ENCODE results near the gene INTS14. TPM values are rescaled to one million over a fixed set of nuclear protein-coding genes. Genes with fewer than 3 reads are reported as not detected.

Gene INTS14
- 9.3 and 38.2 TPM in 2 replicates for total RNA-seq (2014; rRNA removed; shearing (Covaris generic); ENCODE audit: low replicate concordance)

DNA sequence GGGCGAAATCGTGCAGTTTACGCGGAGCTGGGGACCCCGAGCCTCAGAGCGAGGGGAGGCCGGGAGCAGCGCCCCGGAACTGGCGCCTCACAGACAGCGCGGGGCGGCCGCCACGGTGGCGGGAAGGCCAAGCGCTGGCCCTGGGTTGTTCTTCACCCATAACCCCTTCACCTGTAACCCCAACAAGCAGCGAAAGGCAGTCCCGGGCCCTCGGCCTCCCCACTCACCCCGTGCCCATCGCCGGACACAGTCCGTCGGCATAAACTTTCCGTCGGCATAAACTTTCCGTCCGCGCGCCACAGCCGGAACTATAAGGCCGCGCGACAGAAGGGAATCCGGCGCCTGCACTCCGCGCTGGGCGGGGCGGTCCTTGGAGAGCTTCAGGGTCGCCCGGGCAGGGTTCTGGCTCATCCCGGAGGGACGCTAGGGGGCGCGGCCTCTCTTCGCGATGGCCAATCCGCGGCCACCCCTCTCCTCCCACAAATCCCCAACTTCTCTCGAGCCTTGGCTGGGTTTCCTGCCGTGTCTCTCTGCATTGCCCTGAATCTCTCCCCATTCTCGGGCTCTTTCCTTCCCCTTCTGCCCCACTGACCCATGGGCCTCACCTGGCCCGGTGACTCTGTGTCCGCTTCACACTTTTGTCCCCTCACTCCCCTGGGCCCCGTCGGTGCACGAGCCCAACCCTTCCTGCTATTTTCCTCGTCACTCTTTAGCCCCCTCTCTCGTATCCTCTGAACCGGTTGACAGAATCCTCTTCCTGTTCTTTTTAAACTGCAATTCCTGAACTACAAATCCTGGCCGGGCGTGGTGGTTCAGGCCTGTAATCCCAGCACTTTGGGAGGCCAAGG is at the start of gene INTS14:
Gene INTS14, minus strand, starts transcription at position 261 of the 848 bp plus-strand sequence. CDS start 3,751 bp downstream, outside the sequence.
- peak; percentile 96 for DNase-seq (ENCODE audit: low read depth)
- in situ Hi-C loops (cut with HindIII; ENCODE audit: low pct_unique_long_range_greater_than_20kb, low sequenced_read_pairs) = no loop called here

DNA sequence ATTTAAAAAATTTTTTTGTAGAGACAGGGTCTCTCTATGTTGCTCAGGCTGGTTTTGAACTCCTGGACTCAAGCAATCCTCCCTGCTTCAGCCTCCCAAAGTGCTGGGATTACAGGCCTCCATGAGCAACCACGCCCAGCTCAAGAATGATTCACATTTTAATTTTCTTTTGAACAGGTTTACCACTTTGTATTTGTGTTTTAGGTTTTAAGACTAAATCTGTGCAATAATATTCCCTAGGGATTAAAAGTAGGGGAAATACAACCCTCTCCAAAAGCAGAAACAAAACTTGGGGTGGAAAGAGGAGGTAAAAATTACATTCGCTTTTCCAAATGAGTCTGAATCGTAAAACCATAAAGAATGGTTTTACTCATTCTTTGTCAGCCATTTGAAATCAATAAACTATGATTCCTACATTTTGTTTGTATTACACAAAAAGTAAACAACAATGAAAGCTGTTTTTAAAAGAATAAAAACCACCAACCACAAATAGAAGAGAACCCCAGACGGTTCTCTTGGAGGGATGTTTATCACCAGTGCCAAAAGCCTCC is 48.6 kb upstream of the INTS14 start:
- in situ Hi-C loops (cut with HindIII; ENCODE audit: low pct_unique_long_range_greater_than_20kb, low sequenced_read_pairs) = no loop called here
- DNase-seq (ENCODE audit: low read depth) = no peak

- in situ Hi-C loops (cut with HindIII; ENCODE audit: low pct_unique_long_range_greater_than_20kb, low sequenced_read_pairs) = no loop called here
- DNase-seq (ENCODE audit: low read depth) = no peak
Observed at GRCh38 chr15:65655457-65655856, 44.5 kb upstream of the INTS14 start.

GRCh38 chr15:65655026-65655425 is 44.1 kb upstream of the INTS14 start:
- in situ Hi-C loops (cut with HindIII; ENCODE audit: low pct_unique_long_range_greater_than_20kb, low sequenced_read_pairs) = no loop called here
- peak; percentile 22 for DNase-seq (ENCODE audit: low read depth)

DNA sequence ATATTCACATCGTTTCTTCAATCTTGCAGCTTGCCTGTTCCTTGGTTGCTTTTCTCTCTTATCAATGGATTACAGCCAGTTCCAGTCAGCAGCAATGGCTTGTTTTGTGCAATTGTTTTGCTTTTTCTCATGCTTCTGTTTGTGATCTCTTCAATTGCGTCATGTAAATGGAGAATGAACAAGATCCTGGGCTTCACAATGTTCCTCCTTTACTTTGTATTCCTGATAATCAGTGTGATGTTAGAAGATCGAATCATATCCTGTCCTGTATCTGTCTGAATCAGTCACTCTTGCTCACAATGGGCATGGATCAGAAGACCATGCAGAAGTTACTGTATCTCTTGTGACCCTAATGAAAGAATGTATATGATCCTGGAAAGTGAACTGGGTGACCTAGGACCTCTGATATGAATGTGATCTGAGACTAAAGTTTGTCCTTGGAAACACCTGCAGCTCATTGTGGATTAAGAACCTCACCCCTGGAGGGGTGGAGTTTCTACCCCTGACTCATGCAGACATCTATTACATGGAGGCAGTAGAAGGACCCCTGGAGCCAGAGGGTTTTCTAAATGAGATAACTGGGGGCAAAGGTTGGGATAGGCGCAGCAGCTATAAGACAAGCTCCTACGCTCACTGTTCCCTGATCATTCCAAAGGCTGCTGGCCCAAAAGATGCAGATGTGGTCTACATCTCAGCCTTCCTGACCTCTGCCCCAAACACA is 43.0 kb upstream of the INTS14 start:
- in situ Hi-C loops (cut with HindIII; ENCODE audit: low pct_unique_long_range_greater_than_20kb, low sequenced_read_pairs) = no loop called here

GRCh38 chr15:65653341-65653740 is 42.4 kb upstream of the INTS14 start:
- no peak for DNase-seq (ENCODE audit: low read depth)
- in situ Hi-C loops (cut with HindIII; ENCODE audit: low pct_unique_long_range_greater_than_20kb, low sequenced_read_pairs) = no loop called here

More for the DNA sequence above, 43.0 kb upstream of the INTS14 start:
- DNase-seq (ENCODE audit: low read depth) = no peak

DNA sequence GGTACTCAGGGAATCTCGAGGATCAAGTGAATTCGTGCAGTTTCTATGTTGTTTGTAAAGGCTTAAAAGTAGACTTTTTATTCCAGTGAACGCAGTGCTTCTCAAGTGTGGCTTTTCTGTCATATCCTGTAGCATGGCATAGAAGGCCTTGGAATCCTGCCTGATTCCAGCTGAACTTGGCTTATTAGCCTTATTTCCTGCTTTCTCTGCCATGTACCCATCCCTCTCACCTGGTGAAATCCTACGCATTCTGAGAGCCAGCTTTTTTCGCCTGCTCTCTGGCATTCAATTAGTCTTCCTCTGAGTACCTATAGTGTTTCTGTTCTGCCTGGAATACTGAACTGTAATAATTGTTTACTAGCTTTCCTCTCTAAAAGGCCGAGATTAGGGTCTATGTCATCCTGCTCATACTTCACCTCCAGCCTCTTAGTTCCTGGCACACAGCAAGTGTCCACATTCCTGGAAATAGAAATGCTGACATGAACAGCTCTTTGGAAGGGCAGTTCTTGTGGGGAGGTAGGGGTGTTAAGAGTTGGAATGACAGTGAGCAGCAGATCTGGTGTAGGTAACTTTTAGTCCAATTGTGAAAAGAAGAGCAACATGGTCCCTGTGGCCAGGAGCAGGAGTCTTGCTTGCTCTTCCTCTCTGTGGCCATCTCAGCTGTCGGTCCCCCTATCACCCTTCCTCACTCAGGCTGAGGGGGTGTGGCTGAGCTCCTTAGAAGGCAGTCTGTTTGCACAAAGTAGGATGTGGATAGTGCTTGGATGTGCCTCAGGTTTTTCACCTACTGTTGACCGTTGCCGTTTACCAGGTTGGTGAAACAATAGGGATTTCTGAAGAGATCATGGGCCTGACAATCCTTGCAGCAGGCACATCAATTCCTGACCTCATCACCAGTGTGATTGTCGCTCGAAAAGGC is 41.2 kb upstream of the INTS14 start:
- in situ Hi-C loops (cut with HindIII; ENCODE audit: low pct_unique_long_range_greater_than_20kb, low sequenced_read_pairs) = no loop called here

GRCh38 chr15:65651042-65651322 is 40.1 kb upstream of the INTS14 start:
- DNase-seq (ENCODE audit: low read depth) = no peak
- in situ Hi-C loops (cut with HindIII; ENCODE audit: low pct_unique_long_range_greater_than_20kb, low sequenced_read_pairs) = no loop called here

More for the DNA sequence above, 41.2 kb upstream of the INTS14 start:
- DNase-seq (ENCODE audit: low read depth) = no peak

DNA sequence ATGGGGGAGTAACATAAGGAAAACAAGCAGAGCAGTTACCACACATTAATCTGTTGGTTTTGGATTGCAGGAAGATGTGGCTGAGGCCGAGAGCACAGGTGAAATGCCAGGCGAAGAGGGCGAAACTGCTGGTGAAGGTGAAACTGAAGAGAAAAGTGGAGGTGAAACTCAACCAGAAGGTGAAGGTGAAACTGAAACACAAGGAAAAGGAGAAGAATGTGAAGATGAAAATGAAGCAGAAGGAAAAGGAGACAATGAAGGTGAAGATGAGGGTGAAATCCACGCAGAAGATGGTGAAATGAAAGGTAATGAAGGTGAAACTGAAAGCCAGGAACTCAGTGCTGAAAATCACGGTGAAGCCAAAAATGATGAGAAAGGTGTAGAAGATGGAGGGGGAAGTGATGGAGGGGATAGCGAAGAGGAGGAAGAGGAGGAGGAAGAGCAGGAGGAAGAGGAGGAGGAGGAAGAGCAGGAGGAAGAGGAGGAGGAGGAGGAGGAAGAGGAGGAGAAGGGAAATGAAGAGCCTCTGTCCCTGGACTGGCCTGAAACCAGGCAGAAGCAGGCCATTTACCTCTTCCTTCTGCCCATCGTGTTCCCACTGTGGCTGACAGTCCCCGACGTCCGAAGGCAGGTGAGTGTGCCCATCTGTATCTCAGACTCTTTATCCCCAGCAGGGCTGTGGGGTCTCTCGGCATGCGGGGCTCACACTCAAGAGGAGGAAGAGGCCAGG is 39.5 kb upstream of the INTS14 start:
- in situ Hi-C loops (cut with HindIII; ENCODE audit: low pct_unique_long_range_greater_than_20kb, low sequenced_read_pairs) = no loop called here
- no peak for DNase-seq (ENCODE audit: low read depth)

DNA sequence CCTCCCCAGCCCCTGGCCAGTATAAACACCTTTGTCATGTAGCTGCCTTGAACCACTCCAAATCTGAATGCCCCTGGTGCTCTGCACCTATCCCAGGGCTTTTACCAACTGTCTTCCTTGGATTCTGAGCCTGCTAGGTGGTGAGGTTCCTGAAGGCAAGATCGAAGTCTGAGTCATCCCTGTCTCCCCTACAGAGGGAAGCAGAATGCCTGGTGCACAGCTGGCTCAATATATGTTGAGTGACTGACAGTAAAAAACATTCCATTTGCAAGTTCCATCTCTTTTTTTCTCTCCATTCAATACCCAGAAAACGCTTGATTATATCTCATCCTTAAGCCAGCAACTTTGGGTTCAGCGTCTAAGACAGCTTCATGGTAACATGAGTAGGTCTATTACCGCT is 35.6 kb upstream of the INTS14 start:
- in situ Hi-C loops (cut with HindIII; ENCODE audit: low pct_unique_long_range_greater_than_20kb, low sequenced_read_pairs) = loop anchor here (25.0 kb wide), 1 partner anchor 191 kb away; no protein-coding TSS in a partner anchor
- DNase-seq (ENCODE audit: low read depth) = no peak

DNA sequence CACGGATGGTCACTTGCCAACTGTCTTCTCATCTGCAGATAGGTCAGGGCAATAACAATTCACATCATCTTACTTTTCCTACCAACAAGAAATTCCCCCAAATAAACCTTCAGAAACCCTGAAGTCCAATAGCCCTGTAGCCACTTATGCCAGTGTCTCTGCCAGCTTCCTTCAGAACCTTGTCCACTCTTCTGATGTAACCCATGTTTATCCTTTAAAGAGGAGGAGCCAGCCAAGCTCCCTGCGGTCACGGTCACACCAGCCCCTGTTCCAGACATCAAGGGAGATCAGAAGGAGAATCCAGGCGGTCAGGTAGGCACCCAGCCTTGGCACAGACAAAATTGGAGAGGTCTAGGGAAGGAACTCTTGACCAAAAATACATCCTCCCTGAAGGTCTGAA is 34.5 kb upstream of the INTS14 start:
- no peak for DNase-seq (ENCODE audit: low read depth)
- in situ Hi-C loops (cut with HindIII; ENCODE audit: low pct_unique_long_range_greater_than_20kb, low sequenced_read_pairs) = loop anchor here (25.0 kb wide), 1 partner anchor 192 kb away; no protein-coding TSS in a partner anchor

- no peak for DNase-seq (ENCODE audit: low read depth)
- in situ Hi-C loops (cut with HindIII; ENCODE audit: low pct_unique_long_range_greater_than_20kb, low sequenced_read_pairs) = loop anchor here (25.0 kb wide), 1 partner anchor 193 kb away; no protein-coding TSS in a partner anchor
Observed at GRCh38 chr15:65644282-65644681, 33.4 kb upstream of the INTS14 start.

DNA sequence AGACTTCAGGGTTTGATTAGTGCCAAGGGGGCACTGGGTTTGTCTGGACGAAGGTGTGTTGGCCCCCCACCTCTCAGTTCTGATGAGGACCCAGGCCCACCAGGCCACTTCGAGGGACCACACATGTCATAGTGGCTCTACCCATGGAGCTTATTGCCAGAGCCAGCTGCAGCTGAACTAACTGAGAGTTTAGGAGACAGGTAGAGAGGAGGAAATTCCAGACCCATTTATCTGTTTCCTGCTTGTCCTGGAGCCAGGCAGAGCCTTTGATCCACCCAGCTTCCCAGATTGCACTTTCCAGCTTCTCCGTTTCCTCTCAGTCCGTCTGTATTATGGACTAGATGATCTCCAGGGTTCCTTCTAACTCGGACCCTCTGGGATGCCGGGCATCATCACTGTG is 31.7 kb upstream of the INTS14 start:
- no peak for DNase-seq (ENCODE audit: low read depth)
- in situ Hi-C loops (cut with HindIII; ENCODE audit: low pct_unique_long_range_greater_than_20kb, low sequenced_read_pairs) = loop anchor here (25.0 kb wide), 1 partner anchor 195 kb away; no protein-coding TSS in a partner anchor

DNA sequence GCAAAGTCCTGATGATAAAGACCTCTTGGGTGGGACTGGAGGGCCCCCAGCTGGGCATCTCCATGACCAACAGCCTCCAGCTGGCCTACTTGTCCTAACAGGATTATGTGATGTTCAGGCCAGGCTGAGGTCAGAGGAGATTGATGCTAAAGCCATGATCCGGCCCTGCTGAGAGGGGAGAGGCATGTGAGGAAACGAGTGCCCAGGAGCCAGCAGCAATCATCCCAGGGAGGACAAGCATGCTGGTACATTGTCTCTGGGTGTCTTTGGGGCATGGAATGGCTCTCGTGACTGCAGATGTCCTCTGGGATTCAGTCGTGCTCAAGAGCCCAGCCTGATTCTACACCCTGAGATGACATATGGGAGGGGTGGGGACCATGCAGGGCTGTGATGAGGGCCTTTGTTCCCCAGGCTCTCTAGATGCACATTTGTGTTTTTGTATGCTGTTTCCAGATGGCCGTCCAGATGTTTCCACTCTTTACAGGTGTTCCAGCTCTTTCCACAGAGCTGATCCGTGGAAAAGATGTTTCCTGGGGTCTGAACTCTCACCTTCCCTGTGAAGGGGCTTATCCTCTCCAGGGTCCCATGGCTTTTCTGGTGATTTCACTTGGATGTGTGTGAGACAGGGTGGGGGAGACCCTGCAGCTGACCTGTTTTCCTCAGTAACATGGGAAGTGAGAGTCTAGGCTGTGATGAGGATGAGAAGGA is 31.0 kb upstream of the INTS14 start:
- DNase-seq (ENCODE audit: low read depth) = no peak
- in situ Hi-C loops (cut with HindIII; ENCODE audit: low pct_unique_long_range_greater_than_20kb, low sequenced_read_pairs) = loop anchor here (25.0 kb wide), 1 partner anchor 195 kb away; no protein-coding TSS in a partner anchor

GRCh38 chr15:65639509-65639908 is 28.6 kb upstream of the INTS14 start:
- in situ Hi-C loops (cut with HindIII; ENCODE audit: low pct_unique_long_range_greater_than_20kb, low sequenced_read_pairs) = loop anchor here (25.0 kb wide), 1 partner anchor 198 kb away; no protein-coding TSS in a partner anchor
- DNase-seq (ENCODE audit: low read depth) = no peak

- in situ Hi-C loops (cut with HindIII; ENCODE audit: low pct_unique_long_range_greater_than_20kb, low sequenced_read_pairs) = loop anchor here (25.0 kb wide), 1 partner anchor 199 kb away; no protein-coding TSS in a partner anchor
Observed at GRCh38 chr15:65638681-65639089, 27.8 kb upstream of the INTS14 start.

DNA sequence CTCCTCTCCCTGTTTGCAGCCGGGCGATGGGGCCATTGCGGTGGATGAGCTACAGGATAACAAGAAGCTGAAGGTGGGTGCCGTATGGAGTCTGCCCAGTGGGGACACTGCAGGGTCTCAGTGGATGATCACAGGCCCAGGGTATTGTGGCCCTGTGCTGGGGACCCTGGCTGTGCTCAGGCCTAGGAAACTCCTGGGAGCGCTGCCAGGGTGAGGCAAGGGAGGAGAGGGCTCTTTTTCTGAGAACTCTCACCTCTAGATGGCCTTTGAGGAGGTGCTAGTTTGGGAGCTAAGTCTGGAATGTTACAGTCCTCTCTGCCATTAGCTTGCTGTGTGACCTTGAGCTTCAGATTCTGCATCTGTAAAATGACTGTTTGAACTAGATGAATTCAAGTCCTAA is 27.2 kb upstream of the INTS14 start:
- no peak for DNase-seq (ENCODE audit: low read depth)
- in situ Hi-C loops (cut with HindIII; ENCODE audit: low pct_unique_long_range_greater_than_20kb, low sequenced_read_pairs) = loop anchor here (25.0 kb wide), 1 partner anchor 199 kb away; no protein-coding TSS in a partner anchor

More at GRCh38 chr15:65638681-65639089, 27.8 kb upstream of the INTS14 start:
- peak; percentile 68 for DNase-seq (ENCODE audit: low read depth)

All from Caki2 (cell line).